WI38 (cell line): ENCODE results near the gene OLFML2A.
A peak's percentile ranks its signal among the peaks of the same experiment; 100 is the strongest.
"Not testable (repeated sequence)": the region's sequence is repeated elsewhere in the genome, so short reads cannot be mapped to it uniquely, and the experiment has no call there.

Experiments used
- H3K4me3 ChIP-seq: 2 replicates; pipeline ENCODE4 v1.5.1; 2011; ENCODE audit warnings: low read depth, mild to moderate bottlenecking, control low read depth, low read length
- CTCF ChIP-seq: IDR thresholded peaks from 2 replicates; pipeline ENCODE4 v1.5.1; 2012; ENCODE audit warnings: low read depth, mild to moderate bottlenecking, control low read depth, low read length

Gene OLFML2A

DNA sequence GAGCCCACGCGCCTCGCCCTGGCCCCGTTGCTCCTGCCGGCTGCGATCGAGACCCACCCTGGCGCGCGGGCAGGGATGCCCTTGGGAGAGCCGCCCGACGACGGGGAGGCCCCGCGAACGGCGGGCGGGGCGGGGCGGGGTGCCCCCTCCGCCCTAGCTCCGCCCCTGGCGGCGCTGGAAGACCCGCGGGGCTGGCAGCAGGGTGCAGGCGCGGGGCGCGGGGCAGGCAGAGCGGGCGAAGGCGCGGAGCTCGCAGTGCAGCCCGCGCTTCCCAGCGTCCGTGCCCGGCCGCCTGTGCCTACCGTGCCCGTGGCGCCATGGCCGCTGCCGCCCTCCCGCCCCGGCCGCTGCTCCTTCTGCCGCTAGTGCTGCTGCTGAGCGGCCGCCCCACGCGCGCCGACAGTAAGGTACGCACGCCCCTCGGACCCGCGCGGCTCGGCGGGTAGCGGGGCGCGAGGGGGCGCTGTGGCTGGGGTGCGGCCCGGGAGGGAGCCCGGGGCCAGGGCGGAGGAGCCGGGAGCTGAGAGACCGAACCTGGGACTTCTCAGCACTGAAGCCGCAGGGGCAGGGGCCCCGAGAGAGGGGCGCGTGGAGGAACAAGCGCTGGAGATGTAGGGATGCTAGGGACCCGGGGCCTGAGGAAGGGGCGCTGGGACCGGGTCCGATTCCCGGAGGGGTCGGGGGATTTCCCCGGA is at the start of gene OLFML2A:
OLFML2A (plus strand) TSS at position 180 of the 695 bp plus-strand sequence; CDS start at position 318, 138 bp downstream.
- peak; percentile 42 for TF ChIP-seq CTCF
- H3K4me3 ChIP-seq, result peak within 1 kb of the TSS; percentile 61

DNA sequence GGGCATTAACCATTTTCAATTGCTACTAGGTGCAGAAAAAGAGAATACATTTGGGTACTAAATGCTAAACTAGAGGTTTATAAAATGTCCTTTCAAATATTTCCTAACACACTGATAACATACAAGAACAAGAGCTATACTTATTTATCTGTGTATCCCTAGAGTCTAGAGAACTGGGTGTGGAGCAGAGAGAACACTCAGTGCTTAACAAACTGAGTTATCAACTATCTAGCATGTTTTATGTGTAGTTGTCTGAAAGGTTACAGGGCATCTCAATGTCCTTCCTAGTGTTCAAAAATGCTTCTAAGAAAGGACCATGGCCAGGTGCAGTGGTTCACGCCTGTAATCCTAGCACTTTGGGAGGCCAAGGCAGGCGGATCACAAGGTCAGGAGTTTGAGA is 46.2 kb upstream of the OLFML2A start:
- no peak for TF ChIP-seq CTCF
- H3K4me3 ChIP-seq, result no peak overlapping the region

DNA sequence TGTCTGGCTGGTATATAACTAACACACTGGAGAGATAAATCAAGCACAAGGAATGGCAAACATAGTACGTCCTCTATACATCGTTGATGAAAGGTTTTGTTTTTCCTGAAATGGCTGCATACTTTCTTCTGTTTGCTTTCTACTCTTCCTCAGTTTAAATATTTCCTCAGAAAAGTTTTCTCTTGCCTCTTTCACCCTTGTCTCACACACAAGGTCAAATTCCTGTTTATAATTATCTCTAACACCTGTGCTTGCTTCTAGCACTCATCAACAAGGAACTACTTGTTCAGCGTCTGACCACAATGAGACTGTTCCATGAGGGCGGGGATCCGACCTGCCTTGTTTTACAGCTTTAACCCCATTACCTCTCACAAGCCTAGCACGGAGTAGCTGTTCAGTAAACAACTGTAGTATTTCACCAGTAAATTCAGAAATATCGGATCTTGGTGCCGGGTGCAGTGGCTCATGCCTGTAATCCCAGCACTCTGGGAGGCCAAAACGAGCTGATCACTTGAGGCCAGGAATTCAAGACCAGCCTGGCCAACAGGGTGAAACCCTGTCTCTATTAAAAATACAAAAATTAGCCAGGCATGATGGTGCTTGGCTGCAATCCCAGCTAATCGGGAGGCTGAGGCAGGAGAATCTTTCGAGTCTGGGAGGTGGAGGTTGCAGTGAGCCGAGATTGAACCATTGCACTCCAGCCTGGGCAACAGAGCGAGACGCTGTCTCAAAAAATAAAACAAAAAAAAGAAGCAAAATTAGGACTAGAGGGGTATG is 42.8 kb upstream of the OLFML2A start:
- no peak for TF ChIP-seq CTCF

DNA sequence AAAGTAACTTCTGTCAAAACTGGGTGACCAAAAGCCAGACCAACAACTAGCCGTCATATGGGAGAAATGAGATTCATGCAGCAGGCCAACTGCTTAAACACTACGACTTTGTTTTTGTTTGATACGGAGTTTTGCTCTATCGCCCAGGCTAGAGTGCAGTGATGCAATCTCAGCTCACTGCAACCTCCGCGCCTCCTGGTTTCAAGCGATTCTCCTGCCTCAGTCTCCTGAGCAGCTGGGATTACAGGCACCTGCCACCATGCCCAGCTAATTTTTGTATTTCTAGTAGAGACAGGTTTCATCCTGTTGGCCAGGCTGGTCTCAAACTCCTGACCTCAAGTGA is 42.2 kb upstream of the OLFML2A start:
- H3K4me3 ChIP-seq, result not testable (repeated sequence)

More for the DNA sequence above, 42.8 kb upstream of the OLFML2A start:
- H3K4me3 ChIP-seq, result no peak overlapping the region

- TF ChIP-seq CTCF, result no peak
These were observed 41.8 kb upstream of the OLFML2A start for GRCh38 chr9:124735121-124735520.

DNA sequence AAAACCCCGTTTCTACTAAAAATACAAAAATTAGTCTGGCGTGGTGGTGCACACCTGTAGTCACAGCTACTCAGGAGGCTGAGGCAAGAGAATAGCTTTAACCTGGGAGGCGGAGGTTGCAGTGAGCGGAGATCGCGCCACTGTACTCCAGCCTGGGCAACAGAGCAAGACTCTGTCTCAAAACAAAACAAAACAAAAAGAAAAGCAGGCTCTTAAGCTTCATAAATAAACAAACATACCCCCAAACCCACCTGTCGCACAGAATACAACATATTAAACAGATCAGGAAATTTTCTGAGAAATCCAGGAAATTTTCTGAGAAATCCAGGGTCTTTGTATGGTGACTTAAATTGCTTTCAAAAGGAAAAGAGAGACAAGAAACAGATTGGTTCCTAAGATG is 38.9 kb upstream of the OLFML2A start:
- H3K4me3 ChIP-seq, result not testable (repeated sequence)

More at GRCh38 chr9:124735121-124735520, 41.8 kb upstream of the OLFML2A start:
- no peak overlapping the region for H3K4me3 ChIP-seq

DNA sequence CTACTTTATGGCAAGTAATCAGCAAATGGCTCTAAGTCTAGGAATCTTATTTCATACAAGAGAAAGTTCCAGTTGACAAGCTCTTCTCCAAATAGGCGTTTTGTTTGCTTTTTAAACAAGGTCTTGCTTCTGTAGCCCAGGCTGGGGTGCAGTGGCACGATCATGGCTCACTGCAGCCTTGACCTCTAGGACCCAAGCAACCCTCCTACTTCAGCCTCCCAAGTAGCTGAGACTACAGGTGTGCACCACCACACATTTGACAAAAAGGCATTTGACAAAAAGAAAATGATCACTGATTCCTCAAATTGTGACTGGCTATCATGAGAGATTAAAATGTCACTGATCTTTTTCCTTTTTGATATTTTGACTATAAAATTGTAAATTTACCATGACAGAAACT is 37.6 kb upstream of the OLFML2A start:
- no peak overlapping the region for H3K4me3 ChIP-seq
- no peak for TF ChIP-seq CTCF

DNA sequence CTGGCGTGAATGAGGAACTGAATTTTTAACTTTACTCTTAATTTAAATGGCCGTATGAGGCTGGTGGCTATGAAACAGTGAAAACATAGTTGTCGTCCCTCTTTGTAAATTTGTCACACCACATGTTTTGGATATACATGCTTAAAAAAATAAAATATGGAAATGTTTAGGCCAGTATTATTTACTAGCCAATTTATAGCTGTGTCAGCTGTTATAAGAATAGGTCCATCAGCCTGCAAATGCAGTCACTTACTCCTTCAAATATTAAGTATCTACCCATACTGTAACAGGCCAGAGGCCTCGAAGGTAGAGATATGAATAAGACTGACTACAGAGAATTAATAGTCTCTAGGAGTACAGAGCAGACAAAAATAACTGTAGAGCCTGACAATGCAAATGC is 35.8 kb upstream of the OLFML2A start:
- TF ChIP-seq CTCF, result no peak
- H3K4me3 ChIP-seq, result no peak overlapping the region
